Smooth muscle cell (in vitro differentiated cells): Measurements from ENCODE around the gene OPA1. TPM values are rescaled to one million over a fixed set of nuclear protein-coding genes. Genes with fewer than 3 reads are reported as not detected.

Experiments used
- DNase-seq: peaks from one replicate; lab custom pipeline; 2025; ENCODE audit not compliant: unreplicated experiment; lab: John Stamatoyannopoulos, UW
- H2AFZ ChIP-seq: fragments of 200-600 bp; sonication (generic); 2 replicates; pipeline ENCODE4 v1.6.0; 2016; ENCODE audit warnings: antibody characterized with exemption, low read depth, mild to moderate bottlenecking
- H3F3A ChIP-seq: fragments of 200-600 bp; sonication (generic); 2 replicates; pipeline ENCODE4 v1.6.0; 2017; ENCODE audit warnings: antibody characterized with exemption, low read depth
- H3K27ac ChIP-seq: fragments of 200-600 bp; sonication (generic); 2 replicates; pipeline ENCODE4 v1.5.1; 2016; ENCODE audit warnings: low read depth, mild to moderate bottlenecking
- H3K27me3 ChIP-seq: fragments of 200-600 bp; sonication (generic); 2 replicates; pipeline ENCODE4 v1.6.1; 2016; ENCODE audit warnings: low read depth, mild to moderate bottlenecking
- H3K36me3 ChIP-seq: fragments of 200-600 bp; sonication (generic); 2 replicates; pipeline ENCODE4 v1.5.1; 2016; ENCODE audit warnings: low read depth
- H3K4me1 ChIP-seq: fragments of 200-600 bp; sonication (generic); 2 replicates; pipeline ENCODE4 v1.5.1; 2016; ENCODE audit warnings: low read depth
- H3K4me2 ChIP-seq: fragments of 200-600 bp; sonication (generic); 2 replicates; pipeline ENCODE4 v1.6.0; 2016; ENCODE audit warnings: mild to moderate bottlenecking
- H3K4me3 ChIP-seq: fragments of 200-600 bp; sonication (generic); 2 replicates; pipeline ENCODE4 v1.5.1; 2016; ENCODE audit warnings: mild to moderate bottlenecking
- H3K79me2 ChIP-seq: fragments of 200-600 bp; sonication (generic); 2 replicates; pipeline ENCODE4 v1.6.0; 2016; ENCODE audit warnings: low read depth, mild to moderate bottlenecking
- H3K9ac ChIP-seq: fragments of 200-600 bp; sonication (generic); 2 replicates; pipeline ENCODE4 v1.6.0; 2016; ENCODE audit warnings: low read depth
- H3K9me3 ChIP-seq: fragments of 200-600 bp; sonication (generic); replicated peaks from 2 replicates; pipeline ENCODE4 v1.5.1; 2016; ENCODE audit warnings: low read depth
- H4K20me1 ChIP-seq: fragments of 200-600 bp; sonication (generic); 2 replicates; pipeline ENCODE4 v1.6.0; 2016; ENCODE audit warnings: low read depth
- CTCF ChIP-seq: fragments of 200-600 bp; sonication (generic); IDR thresholded peaks from 2 replicates; pipeline ENCODE4 v1.5.1; 2017; ENCODE audit warnings: borderline replicate concordance, mild to moderate bottlenecking, antibody characterized with exemption; ENCODE audit not compliant: insufficient read depth, poor library complexity, severe bottlenecking
- WGBS: methylation state at CpG from one replicate; pipeline ENCODE4 v1.1.7; 2016; ENCODE audit warnings: low lambda C conversion rate; 5-methylcytosine and 5-hydroxymethylcytosine counted together
- polyA plus RNA-seq: library from polyadenylated mRNA; unstranded; fragments of >200 nt; fragmentation: Nextera tagmentation; extraction: Ambion mirVana; gene quantifications from 2 replicates; pipeline ENCODE4 v1.2.1, GENCODE V29; 2016
- total RNA-seq: library from RNA; depleted of rRNA; stranded (reverse); fragments of >200 nt; gene quantifications from 2 replicates; pipeline ENCODE4 v1.2.3, GENCODE V29; 2014

Gene OPA1
- total and polyA plus RNA-seq, 2 experiments from 2014 or later = 23.8 to 56.0 TPM

- TF ChIP-seq CTCF = no peak
- H4K20me1 ChIP-seq = no peaks in the 10 kb centered on the region
- peaks cover 17% of the 10 kb centered on the region for H3K4me1 ChIP-seq
- H3K27me3 ChIP-seq = no peaks in the 10 kb centered on the region
- H3K36me3 ChIP-seq = no peaks in the 10 kb centered on the region
- peak overlapping the region; percentile 38 for H3K27ac ChIP-seq
- DNase-seq = no peak
- H3K79me2 ChIP-seq = no peaks in the 10 kb centered on the region
- H3F3A ChIP-seq = no peaks in the 10 kb centered on the region
- WGBS = 93% methylated on average over 2 of the region's 2 CpGs
- no peak overlapping the region for H3K4me3 ChIP-seq
- H3K9ac ChIP-seq = no peak overlapping the region
- H2AFZ ChIP-seq = no peak overlapping the region
- H3K9me3 ChIP-seq = no peaks in the 10 kb centered on the region
- peak overlapping the region; percentile 36 for H3K4me2 ChIP-seq
Measured at GRCh38 chr3:193732827-193733226, 139.8 kb downstream of the OPA1 start.

- Histone ChIP-seq H3K27ac (no peak overlapping the region), H3K4me1 (peaks cover 20% of the 10 kb centered on the region), H3K36me3 (no peaks in the 10 kb centered on the region), H3K79me2 (no peaks in the 10 kb centered on the region), H3K4me3 (no peak overlapping the region), H3K27me3 (no peaks in the 10 kb centered on the region), H4K20me1 (no peaks in the 10 kb centered on the region), H3K4me2 (no peak overlapping the region), H3K9me3 (no peaks in the 10 kb centered on the region), H2AFZ (no peak overlapping the region), H3F3A (no peaks in the 10 kb centered on the region), H3K9ac (no peak overlapping the region)
- no peak for TF ChIP-seq CTCF
- DNase-seq = no peak
- 87% methylated on average over 15 of the region's 15 CpGs for WGBS
Measured at GRCh38 chr3:193734737-193735366, 141.8 kb downstream of the OPA1 start.

GRCh38 chr3:193735850-193736249 is 142.8 kb downstream of the OPA1 start:
- H3F3A ChIP-seq = no peaks in the 10 kb centered on the region
- DNase-seq = no peak
- H3K4me2 ChIP-seq = no peak overlapping the region
- H3K4me1 ChIP-seq = peaks cover 10% of the 10 kb centered on the region
- no peaks in the 10 kb centered on the region for H4K20me1 ChIP-seq
- H2AFZ ChIP-seq = no peak overlapping the region
- no peak overlapping the region for H3K9ac ChIP-seq
- no peaks in the 10 kb centered on the region for H3K79me2 ChIP-seq
- no peak for TF ChIP-seq CTCF
- H3K27me3 ChIP-seq = no peaks in the 10 kb centered on the region
- no peaks in the 10 kb centered on the region for H3K36me3 ChIP-seq
- H3K9me3 ChIP-seq = no peaks in the 10 kb centered on the region
- H3K4me3 ChIP-seq = no peak overlapping the region
- no peak overlapping the region for H3K27ac ChIP-seq

- Histone ChIP-seq H4K20me1 (no peaks in the 10 kb centered on the region), H3K79me2 (no peaks in the 10 kb centered on the region), H3K9ac (no peak overlapping the region), H3F3A (no peaks in the 10 kb centered on the region), H3K9me3 (no peaks in the 10 kb centered on the region), H3K4me3 (no peak overlapping the region), H3K27me3 (no peaks in the 10 kb centered on the region), H3K27ac (no peak overlapping the region), H3K4me1 (peaks cover 8% of the 10 kb centered on the region), H2AFZ (no peak overlapping the region), H3K36me3 (no peaks in the 10 kb centered on the region), H3K4me2 (no peak overlapping the region)
- 95% methylated on average over 8 of the region's 8 CpGs for WGBS
- TF ChIP-seq CTCF = no peak
- DNase-seq = no peak
Measured at GRCh38 chr3:193736616-193737015, 143.6 kb downstream of the OPA1 start.
